Tibial nerve (tissue), 4 donors: ENCODE results near the gene NIPBL.

ENCODE experiments used
- CTCF ChIP-seq, 5 experiments: fragments of 200-600 bp in 3 of 5; fragments of 450-650 bp in 2 of 5; sonication (generic) in 3 of 5; IDR thresholded peaks; one replicate each; pipeline ENCODE4 v1.5.1; 2016 to 2019; ENCODE audit warnings: antibody characterized with exemption in 5 of 5, mild to moderate bottlenecking in 3 of 5, moderate library complexity in 2 of 5
- EP300 ChIP-seq, 2 donors: sonication (generic); formaldehyde crosslinking; IDR thresholded peaks; one replicate each; pipeline ENCODE4 v1.6.1; 2017; ENCODE audit warnings: antibody characterized with exemption in 2 of 2, mild to moderate bottlenecking in 1 of 2
- POLR2A ChIP-seq, 2 donors: fragments of 450-650 bp; IDR thresholded peaks; one replicate each; pipeline ENCODE4 v1.6.1; 2017; ENCODE audit warnings: antibody characterized with exemption in 2 of 2, mild to moderate bottlenecking in 2 of 2, moderate library complexity in 2 of 2

- TF ChIP-seq POLR2A (IDR thresholded peaks at IDR 0.05) (no peak), CTCF (IDR thresholded peaks at IDR 0.05) (no peak), EP300 (IDR thresholded peaks at IDR 0.05) (no peak)
Observed at GRCh38 chr5:36885149-36885548, 8.6 kb downstream of the NIPBL start.
